CD4-positive, alpha-beta memory T cell (primary cell): ENCODE results near the gene RBM26. TPM values are rescaled to one million over a fixed set of nuclear protein-coding genes. Genes with fewer than 3 reads are reported as not detected.

Experiments used
- CTCF ChIA-PET: fragments of 350-600 bp; sonication (Branson Sonifier 250); formaldehyde crosslinking; loops from one replicate; lab custom pipeline; 2021; ENCODE audit warnings: inconsistent platforms; ENCODE audit not compliant: partially characterized antibody; lab: Charles Lee
- POLR2A ChIA-PET: fragments of 350-600 bp; sonication (Branson Sonifier 250); formaldehyde crosslinking; loops from one replicate; lab custom pipeline; 2021; ENCODE audit not compliant: partially characterized antibody; lab: Charles Lee
- DNase-seq, 5 donors: peaks; one replicate each; pipeline versions ENCODE4 v3.0.0 to v3.0.0-alpha.2; 2020 to 2022; ENCODE audit warnings: mixed read lengths in 1 of 5
- H3K27ac ChIP-seq: one replicate; pipeline ENCODE4 v1.7.0; 2013; ENCODE audit warnings: low read depth, low read length
- H3K27me3 ChIP-seq: 2 replicates; pipeline ENCODE4 v1.7.0; 2013; ENCODE audit warnings: mild to moderate bottlenecking, low read length, moderate library complexity; ENCODE audit not compliant: insufficient read depth
- H3K36me3 ChIP-seq: 2 replicates; pipeline ENCODE4 v1.7.0; 2013; ENCODE audit warnings: mild to moderate bottlenecking, low read length, moderate library complexity; ENCODE audit not compliant: insufficient read depth
- H3K4me1 ChIP-seq: 2 replicates; pipeline ENCODE4 v1.7.0; 2013; ENCODE audit warnings: mild to moderate bottlenecking, low read length, moderate library complexity; ENCODE audit not compliant: insufficient read depth
- H3K4me3 ChIP-seq, 2 donors: one replicate each; pipeline ENCODE4 v1.7.0; 2013; ENCODE audit warnings: low read length in 2 of 2, mild to moderate bottlenecking in 1 of 2
- H3K9me3 ChIP-seq, 2 donors: one replicate each; pipeline ENCODE4 v1.7.0; 2013; ENCODE audit warnings: low read length in 2 of 2, control low read depth in 1 of 2; ENCODE audit not compliant: control insufficient read depth in 1 of 2
- H3K27ac Mint-ChIP-seq, 7 donors: one replicate each; pipeline ENCODE4 v1.8.0; 2020 to 2021; ENCODE audit warnings: mixed read lengths in 7 of 7, mild to moderate bottlenecking in 6 of 7, inconsistent platforms in 3 of 7, moderate library complexity in 3 of 7
- H3K27me3 Mint-ChIP-seq, 2 donors: one replicate each; pipeline ENCODE4 v1.8.0; 2020 to 2021; ENCODE audit warnings: mixed read lengths in 2 of 2
- H3K36me3 Mint-ChIP-seq, 2 donors: one replicate each; pipeline ENCODE4 v1.8.0; 2020 to 2021; ENCODE audit warnings: mixed read lengths in 2 of 2, inconsistent platforms in 1 of 2, mild to moderate bottlenecking in 1 of 2
- H3K4me1 Mint-ChIP-seq, 4 donors: one replicate each; pipeline ENCODE4 v1.8.0; 2020 to 2021; ENCODE audit warnings: mixed read lengths in 4 of 4, mild to moderate bottlenecking in 1 of 4
- H3K4me3 Mint-ChIP-seq, 8 donors: one replicate each; pipeline ENCODE4 v1.8.0; 2020 to 2021; ENCODE audit warnings: mixed read lengths in 8 of 8, mild to moderate bottlenecking in 7 of 8, moderate library complexity in 6 of 8, inconsistent platforms in 3 of 8
- H3K9me3 Mint-ChIP-seq, 8 donors: one replicate each; pipeline ENCODE4 v1.8.0; 2020 to 2021; ENCODE audit warnings: mixed read lengths in 8 of 8, mild to moderate bottlenecking in 5 of 8, inconsistent platforms in 3 of 8, moderate library complexity in 1 of 8
- intact Hi-C: fragments of 100-400 bp; cut with micrococcal nuclease; formaldehyde crosslinking; loops from one replicate; pipeline ENCODE4 v1.15.1; 2023
- polyA plus RNA-seq, 2 donors: library from polyadenylated mRNA; unstranded; fragments of 300-500 nt; fragmentation: Illumina TruSeq; gene quantifications; one replicate each; pipeline ENCODE4 v1.2.3, GENCODE V29; 2021
- total RNA-seq, 2 experiments: library from RNA; stranded (reverse); gene quantifications; one replicate each; pipeline ENCODE4 v1.2.3, GENCODE V29; 2021

RBM26 gene
- total and polyA plus RNA-seq, 4 experiments from 2014 or later, result 9.5 to 96.3 (median 55.0) TPM

DNA sequence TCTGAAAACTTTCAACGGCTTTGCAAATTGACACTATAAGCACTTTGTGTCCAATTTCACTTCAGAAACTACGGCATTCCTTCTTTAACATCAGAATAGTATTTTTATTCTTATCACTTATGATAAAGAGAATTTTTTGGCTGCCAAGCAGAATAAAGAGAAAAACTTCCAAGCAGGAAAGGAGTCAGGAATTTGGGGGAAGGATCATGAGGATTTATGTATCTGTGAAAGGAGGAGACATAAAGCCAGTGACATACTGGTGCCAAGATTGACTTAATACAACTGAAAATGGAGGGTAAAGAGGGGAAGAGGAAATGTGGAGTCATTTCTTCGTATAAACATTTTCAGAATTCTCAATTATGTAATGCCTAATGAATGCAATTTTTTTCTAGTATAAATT lies 94.7 kb downstream of the RBM26 start:
- intact Hi-C loops, result no loop called here
- Mint-ChIP-seq H3K27me3 (no peaks in the 10 kb centered on the region), H3K36me3 (peaks cover 6 to 17% of the 10 kb centered on the region in 2 donors), H3K9me3 (no peaks in the 10 kb centered on the region), H3K4me1 (peaks cover 0 to 1% (median 0%) of the 10 kb centered on the region in 4 donors), H3K27ac (peak overlapping the region in 1 of 7 donors; percentile 72), H3K4me3 (no peak overlapping the region)
- Histone ChIP-seq H3K4me3 (no peak overlapping the region), H3K27me3 (no peaks in the 10 kb centered on the region), H3K27ac (no peak overlapping the region), H3K4me1 (no peaks in the 10 kb centered on the region), H3K9me3 (no peaks in the 10 kb centered on the region), H3K36me3 (no peaks in the 10 kb centered on the region)
- ChIA-PET POLR2A (no interaction called here), CTCF (no interaction called here)
- DNase-seq, result no peak

DNA sequence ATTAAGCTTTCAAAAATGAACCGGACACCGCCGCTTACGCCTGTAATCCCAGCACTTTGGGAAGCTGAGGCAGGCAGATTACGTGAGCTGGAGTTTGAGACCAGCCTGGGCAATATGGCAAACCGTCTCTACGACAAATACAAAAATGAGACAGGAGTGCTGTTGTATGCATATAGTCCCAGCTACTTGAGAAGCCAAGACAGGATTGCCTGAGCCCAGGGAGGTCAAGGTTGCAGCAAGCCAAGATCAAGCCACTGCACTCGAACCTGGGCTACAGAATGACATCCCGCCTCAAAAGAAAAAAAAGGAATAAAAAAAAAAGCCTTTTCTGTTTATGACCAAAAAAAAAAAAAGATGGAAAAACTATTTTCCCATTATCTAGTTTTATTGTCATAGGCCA lies 96.4 kb downstream of the RBM26 start:
- POLR2A ChIA-PET, result no interaction called here
- peaks cover 0 to 1% (median 0%) of the 10 kb centered on the region in 4 donors for H3K4me1 Mint-ChIP-seq
- no peaks in the 10 kb centered on the region for H3K27me3 Mint-ChIP-seq
- Histone ChIP-seq H3K36me3 (no peaks in the 10 kb centered on the region), H3K27ac (no peak overlapping the region), H3K27me3 (no peaks in the 10 kb centered on the region), H3K4me1 (no peaks in the 10 kb centered on the region), H3K4me3 (no peak overlapping the region), H3K9me3 (no peaks in the 10 kb centered on the region)
- intact Hi-C loops, result no loop called here
- peaks cover 6 to 11% of the 10 kb centered on the region in 2 donors for H3K36me3 Mint-ChIP-seq
- H3K4me3 Mint-ChIP-seq, result no peak overlapping the region
- CTCF ChIA-PET, result no interaction called here
- no peak overlapping the region for H3K27ac Mint-ChIP-seq
- no peak for DNase-seq
- no peaks in the 10 kb centered on the region for H3K9me3 Mint-ChIP-seq

DNA sequence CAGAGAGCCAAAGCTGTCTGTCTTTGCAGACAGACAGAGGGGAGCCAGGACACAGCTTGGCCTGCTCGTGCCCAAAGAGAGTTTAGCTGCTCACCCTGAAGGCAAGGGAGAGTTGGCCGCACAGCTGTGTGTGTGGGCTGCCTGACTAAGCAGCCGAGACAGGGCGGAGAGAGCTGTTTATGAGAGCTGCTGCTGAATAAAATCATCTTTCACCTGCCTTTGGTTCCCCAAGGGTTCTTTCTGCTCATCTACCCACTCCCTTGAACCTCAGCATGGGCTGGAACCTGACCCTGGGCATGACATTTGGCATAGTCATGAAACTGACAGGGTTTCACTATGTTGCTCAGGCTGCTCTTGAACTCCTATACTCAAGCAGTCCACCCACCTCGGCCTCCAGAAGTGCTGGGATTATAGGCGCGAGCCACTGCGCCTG lies 98.2 kb downstream of the RBM26 start:
- no peaks in the 10 kb centered on the region for H3K36me3 ChIP-seq
- no peaks in the 10 kb centered on the region for H3K27me3 ChIP-seq
- no peak for DNase-seq
- peaks cover 0 to 1% (median 0%) of the 10 kb centered on the region in 4 donors for H3K4me1 Mint-ChIP-seq
- H3K4me3 ChIP-seq, result no peak overlapping the region
- H3K9me3 ChIP-seq, result no peaks in the 10 kb centered on the region
- H3K36me3 Mint-ChIP-seq, result peaks cover 0 to 2% of the 10 kb centered on the region in 2 donors
- H3K27ac Mint-ChIP-seq, result peak overlapping the region in 1 of 7 donors; percentile 37
- ChIA-PET POLR2A (interaction anchor here (0.6 kb wide), 1 partner anchor 10 kb away, joined by 3 read pairs; no protein-coding TSS in a partner anchor), CTCF (interaction anchor here (0.9 kb wide), 1 partner anchor 84 kb away, joined by 3 read pairs; no protein-coding TSS in a partner anchor)
- H3K4me1 ChIP-seq, result no peaks in the 10 kb centered on the region
- intact Hi-C loops, result no loop called here
- H3K9me3 Mint-ChIP-seq, result peaks cover 0 to 4% (median under 1%) of the 10 kb centered on the region in 8 donors
- H3K27me3 Mint-ChIP-seq, result peaks cover 0 to 4% of the 10 kb centered on the region in 2 donors
- no peak overlapping the region for H3K27ac ChIP-seq
- no peak overlapping the region for H3K4me3 Mint-ChIP-seq

DNA sequence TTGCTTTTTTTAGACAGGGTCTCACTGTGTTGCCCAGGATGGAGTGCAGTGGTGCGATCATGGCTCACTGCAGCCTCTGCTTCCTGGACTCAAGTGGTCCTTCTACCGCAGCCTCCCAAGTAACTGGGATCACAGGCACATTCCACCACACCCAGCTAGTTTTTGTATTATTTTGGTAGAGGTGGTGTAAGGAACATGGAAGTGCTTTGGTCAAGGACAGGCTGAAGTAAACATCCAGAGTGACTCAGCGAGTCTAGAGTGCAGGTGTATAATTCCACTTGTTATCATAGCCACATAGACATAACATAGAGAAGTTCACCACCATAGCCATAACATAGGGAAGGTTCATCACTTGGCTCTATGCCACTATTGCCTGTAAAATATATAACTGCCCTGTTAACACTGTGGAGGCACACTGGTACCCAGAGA lies 98.6 kb downstream of the RBM26 start:
- Mint-ChIP-seq H3K27me3 (peaks cover 3 to 8% of the 10 kb centered on the region in 2 donors), H3K27ac (peak overlapping the region in 1 of 7 donors; percentile 9), H3K4me3 (no peak overlapping the region), H3K4me1 (peaks cover 0 to 1% (median 0%) of the 10 kb centered on the region in 4 donors), H3K36me3 (peaks cover 0 to 2% of the 10 kb centered on the region in 2 donors), H3K9me3 (peaks cover 0 to 8% (median 2%) of the 10 kb centered on the region in 8 donors)
- Histone ChIP-seq H3K27me3 (no peaks in the 10 kb centered on the region), H3K4me1 (no peaks in the 10 kb centered on the region), H3K9me3 (no peaks in the 10 kb centered on the region), H3K4me3 (no peak overlapping the region), H3K36me3 (no peaks in the 10 kb centered on the region), H3K27ac (no peak overlapping the region)
- POLR2A ChIA-PET, result interaction anchor here (0.6 kb wide), 1 partner anchor 9 kb away, joined by 3 read pairs; no protein-coding TSS in a partner anchor
- intact Hi-C loops, result no loop called here
- CTCF ChIA-PET, result no interaction called here
- no peak for DNase-seq

DNA sequence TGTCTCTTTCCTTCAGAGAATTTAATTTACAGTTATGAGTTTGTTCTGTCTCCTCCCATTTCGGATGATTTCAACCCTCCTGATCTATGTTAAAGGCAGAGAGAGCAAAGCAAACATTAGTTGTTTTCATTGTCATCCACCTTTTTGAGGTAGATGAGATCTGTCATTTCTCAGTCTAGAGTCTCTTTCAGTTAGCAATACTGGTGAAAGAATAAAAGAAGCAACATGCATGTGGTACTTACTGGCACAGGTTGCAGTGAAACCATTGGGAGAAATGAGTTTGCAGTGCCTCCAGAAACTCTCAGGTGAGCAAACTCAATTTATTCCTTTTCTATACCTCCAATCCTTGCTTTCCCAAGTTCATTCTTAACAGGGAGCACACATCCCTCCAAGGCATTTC lies 99.4 kb downstream of the RBM26 start:
- CTCF ChIA-PET, result no interaction called here
- POLR2A ChIA-PET, result no interaction called here

GRCh38 chr13:79297128-79297527 lies 108.9 kb downstream of the RBM26 start:
- Histone ChIP-seq H3K27ac (no peak overlapping the region), H3K4me3 (no peak overlapping the region), H3K36me3 (no peaks in the 10 kb centered on the region), H3K9me3 (no peaks in the 10 kb centered on the region), H3K27me3 (no peaks in the 10 kb centered on the region), H3K4me1 (no peaks in the 10 kb centered on the region)
- peaks cover 0 to 5% of the 10 kb centered on the region in 2 donors for H3K36me3 Mint-ChIP-seq
- no peaks in the 10 kb centered on the region for H3K4me1 Mint-ChIP-seq
- ChIA-PET POLR2A (no interaction called here), CTCF (no interaction called here)
- no peak for DNase-seq
- H3K9me3 Mint-ChIP-seq, result peaks cover 0 to 9% (median 3%) of the 10 kb centered on the region in 8 donors
- no peak overlapping the region for H3K4me3 Mint-ChIP-seq
- intact Hi-C loops, result no loop called here
- H3K27ac Mint-ChIP-seq, result no peak overlapping the region
- H3K27me3 Mint-ChIP-seq, result peaks cover 9 to 18% of the 10 kb centered on the region in 2 donors

More for the DNA sequence above, 99.4 kb downstream of the RBM26 start:
- Histone ChIP-seq H3K36me3 (no peaks in the 10 kb centered on the region), H3K4me3 (no peak overlapping the region), H3K9me3 (no peaks in the 10 kb centered on the region), H3K27me3 (no peaks in the 10 kb centered on the region), H3K27ac (no peak overlapping the region), H3K4me1 (no peaks in the 10 kb centered on the region)
- intact Hi-C loops, result no loop called here
- Mint-ChIP-seq H3K4me1 (peaks cover 0 to 1% (median 0%) of the 10 kb centered on the region in 4 donors), H3K27ac (no peak overlapping the region), H3K9me3 (peaks cover 0 to 12% (median 2%) of the 10 kb centered on the region in 8 donors), H3K4me3 (no peak overlapping the region), H3K36me3 (peaks cover 0 to 2% of the 10 kb centered on the region in 2 donors), H3K27me3 (peaks cover 3 to 13% of the 10 kb centered on the region in 2 donors)
- DNase-seq, result no peak

GRCh38 chr13:79295906-79296706 lies 109.9 kb downstream of the RBM26 start:
- ChIA-PET CTCF (no interaction called here), POLR2A (no interaction called here)
- Mint-ChIP-seq H3K27ac (no peak overlapping the region), H3K27me3 (peaks cover 5 to 11% of the 10 kb centered on the region in 2 donors), H3K4me3 (no peak overlapping the region), H3K36me3 (peaks cover 0 to 2% of the 10 kb centered on the region in 2 donors), H3K4me1 (no peaks in the 10 kb centered on the region), H3K9me3 (peaks cover 0 to 2% (median under 1%) of the 10 kb centered on the region in 8 donors)
- H3K4me3 ChIP-seq, result no peak overlapping the region
- H3K9me3 ChIP-seq, result no peaks in the 10 kb centered on the region
- intact Hi-C loops, result no loop called here
- H3K36me3 ChIP-seq, result no peaks in the 10 kb centered on the region
- H3K4me1 ChIP-seq, result no peaks in the 10 kb centered on the region
- no peak for DNase-seq
- H3K27ac ChIP-seq, result no peak overlapping the region
- no peaks in the 10 kb centered on the region for H3K27me3 ChIP-seq
